Right atrium auricular region (tissue), 2 donors: Measurements from ENCODE around the gene COL27A1. TPM values are rescaled to one million over a fixed set of nuclear protein-coding genes. Genes with fewer than 3 reads are reported as not detected.

ENCODE experiments used
- DNase-seq: peaks from one replicate; pipeline ENCODE4 v3.0.0-alpha.2; 2019; ENCODE audit warnings: low spot score
- H3K27ac ChIP-seq, 2 donors: fragments of 200-600 bp; sonication (generic); 1 replicate in 1 of 2; 2 replicates in 1 of 2; pipeline ENCODE4 v1.5.1; 2016 to 2019
- H3K27me3 ChIP-seq, 2 donors: fragments of 200-600 bp; sonication (generic); one replicate each; pipeline versions ENCODE4 v1.5.1 to v1.6.0; 2017 to 2019
- H3K36me3 ChIP-seq: fragments of 200-600 bp; sonication (generic); one replicate; pipeline ENCODE4 v1.5.1; 2016
- H3K4me1 ChIP-seq, 2 donors: fragments of 200-600 bp; sonication (generic); one replicate each; pipeline versions ENCODE4 v1.5.1 to v1.6.0; 2017 to 2019
- H3K4me3 ChIP-seq, 2 donors: fragments of 200-600 bp; sonication (generic); 1 replicate in 1 of 2; 2 replicates in 1 of 2; pipeline ENCODE4 v1.5.1; 2017 to 2019; ENCODE audit warnings: mild to moderate bottlenecking in 1 of 2, moderate library complexity in 1 of 2
- H3K9me3 ChIP-seq, 2 donors: fragments of 200-600 bp; sonication (generic); one replicate each; pipeline ENCODE4 v1.5.1; 2019
- total RNA-seq, 2 donors: library from RNA; depleted of rRNA; stranded (reverse); fragments of >200 nt; gene quantifications; one replicate each; pipeline ENCODE4 v1.1.0, GENCODE V29; 2016
- TF ChIP-seq, protein P1 (sequence below), 2 donors: fragments of 200-600 bp; sonication (generic); IDR thresholded peaks; one replicate each; pipeline ENCODE4 v1.5.1; 2019; ENCODE audit warnings: antibody characterized with exemption in 2 of 2

COL27A1 gene
- total RNA-seq, 2 donors from 2014 or later, result 1.5 to 2.7 TPM

DNA sequence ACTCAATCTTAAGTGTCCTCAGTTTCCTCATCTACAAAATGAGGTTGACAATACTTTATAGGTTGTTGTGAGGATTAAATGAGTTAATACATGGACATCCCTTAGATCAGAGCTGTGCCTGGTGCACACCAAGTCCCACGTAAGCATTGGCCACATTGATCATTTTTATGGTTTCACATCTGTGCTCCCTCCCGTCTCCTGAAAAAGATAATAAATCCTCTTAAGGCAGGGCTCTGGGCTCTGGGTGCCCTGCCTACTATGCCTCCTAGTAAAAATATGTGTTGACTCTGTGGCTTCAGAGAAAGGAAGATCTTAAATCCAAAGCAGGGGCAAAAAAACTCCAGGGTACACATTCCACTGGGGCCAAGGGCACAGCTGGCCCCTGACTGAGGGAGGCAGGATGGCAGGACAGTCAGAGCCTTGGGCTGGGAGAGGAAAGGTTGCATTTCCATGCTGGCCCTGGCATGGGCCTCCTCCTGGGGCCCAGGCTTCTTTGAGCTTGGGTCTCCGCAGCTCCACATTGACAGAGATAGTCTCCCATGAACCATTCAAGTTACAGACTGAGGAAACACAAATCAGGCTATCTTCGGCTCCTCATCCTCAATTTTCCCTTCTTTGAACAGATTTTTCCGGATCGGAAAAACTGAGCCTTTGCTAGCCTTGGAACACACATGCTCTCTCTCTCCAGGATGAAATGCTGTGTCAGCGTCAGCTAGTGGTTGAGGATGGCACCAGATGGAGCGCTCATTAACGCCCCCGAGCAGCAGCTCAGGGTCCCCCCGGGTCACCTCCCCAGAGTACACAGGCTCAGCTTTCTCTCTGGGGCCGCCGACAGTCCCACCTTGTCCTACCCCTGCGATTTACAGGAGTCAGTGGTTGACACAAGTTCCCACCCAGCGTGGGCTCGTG, 33.9 kb upstream of the COL27A1 start:
- DNase-seq, result no peak
- TF ChIP-seq, protein P1, sequence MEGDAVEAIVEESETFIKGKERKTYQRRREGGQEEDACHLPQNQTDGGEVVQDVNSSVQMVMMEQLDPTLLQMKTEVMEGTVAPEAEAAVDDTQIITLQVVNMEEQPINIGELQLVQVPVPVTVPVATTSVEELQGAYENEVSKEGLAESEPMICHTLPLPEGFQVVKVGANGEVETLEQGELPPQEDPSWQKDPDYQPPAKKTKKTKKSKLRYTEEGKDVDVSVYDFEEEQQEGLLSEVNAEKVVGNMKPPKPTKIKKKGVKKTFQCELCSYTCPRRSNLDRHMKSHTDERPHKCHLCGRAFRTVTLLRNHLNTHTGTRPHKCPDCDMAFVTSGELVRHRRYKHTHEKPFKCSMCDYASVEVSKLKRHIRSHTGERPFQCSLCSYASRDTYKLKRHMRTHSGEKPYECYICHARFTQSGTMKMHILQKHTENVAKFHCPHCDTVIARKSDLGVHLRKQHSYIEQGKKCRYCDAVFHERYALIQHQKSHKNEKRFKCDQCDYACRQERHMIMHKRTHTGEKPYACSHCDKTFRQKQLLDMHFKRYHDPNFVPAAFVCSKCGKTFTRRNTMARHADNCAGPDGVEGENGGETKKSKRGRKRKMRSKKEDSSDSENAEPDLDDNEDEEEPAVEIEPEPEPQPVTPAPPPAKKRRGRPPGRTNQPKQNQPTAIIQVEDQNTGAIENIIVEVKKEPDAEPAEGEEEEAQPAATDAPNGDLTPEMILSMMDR (IDR thresholded peaks at IDR 0.05), result no peak
- peaks cover 0 to 11% of the 10 kb centered on the region in 2 donors for H3K4me1 ChIP-seq

DNA sequence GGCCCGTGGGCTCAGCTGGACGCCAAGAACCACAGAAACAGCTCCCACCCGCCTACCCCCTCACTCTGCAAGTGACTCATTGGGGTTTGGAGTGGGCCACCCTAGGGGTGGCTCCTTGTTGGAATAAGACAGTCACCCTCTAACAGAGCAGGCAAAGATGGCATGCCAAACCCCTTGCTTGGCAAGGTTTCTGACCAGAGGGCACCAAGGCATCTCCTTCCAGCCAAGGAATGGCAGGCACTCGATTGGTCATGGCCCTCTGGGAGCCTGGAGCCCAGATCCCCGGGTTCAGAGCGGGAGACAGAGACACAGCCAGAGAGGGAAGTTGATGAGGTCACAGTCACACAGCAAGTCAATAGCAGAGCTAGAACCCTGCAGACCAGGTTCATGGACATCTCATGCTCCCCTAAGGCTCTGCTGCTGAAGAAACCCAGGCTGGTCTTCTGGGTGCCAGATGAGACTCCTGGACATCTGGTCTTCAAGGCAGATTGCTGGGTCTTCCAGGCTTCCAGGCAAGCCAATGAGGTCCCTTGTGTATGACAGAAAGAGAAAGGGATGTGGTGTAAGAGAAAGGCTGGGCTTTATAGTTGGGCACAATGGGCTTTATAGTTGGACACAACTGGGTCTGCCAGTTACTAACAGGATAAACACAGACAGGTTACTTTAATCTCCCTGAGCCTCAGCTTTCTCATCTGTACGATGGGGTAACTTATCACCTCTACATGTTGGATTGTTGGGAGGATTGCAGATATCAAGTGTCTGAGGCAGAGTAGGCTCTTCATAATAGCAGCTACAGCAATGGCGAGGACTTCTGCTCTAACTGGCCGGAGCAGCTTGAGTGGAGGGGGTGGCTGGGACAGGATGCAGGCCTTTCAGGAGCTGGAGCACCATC, 33.0 kb upstream of the COL27A1 start:
- Histone ChIP-seq H3K4me3 (no peak overlapping the region), H3K36me3 (no peaks in the 10 kb centered on the region), H3K4me1 (peaks cover 0 to 11% of the 10 kb centered on the region in 2 donors), H3K27ac (no peak overlapping the region), H3K27me3 (no peaks in the 10 kb centered on the region), H3K9me3 (no peaks in the 10 kb centered on the region)
- no peak for DNase-seq
- TF ChIP-seq, protein P1 (IDR thresholded peaks at IDR 0.05), result no peak

More for the DNA sequence above, 33.9 kb upstream of the COL27A1 start:
- Histone ChIP-seq H3K27ac (no peak overlapping the region), H3K36me3 (no peaks in the 10 kb centered on the region), H3K27me3 (no peaks in the 10 kb centered on the region), H3K4me3 (no peak overlapping the region), H3K9me3 (no peaks in the 10 kb centered on the region)

DNA sequence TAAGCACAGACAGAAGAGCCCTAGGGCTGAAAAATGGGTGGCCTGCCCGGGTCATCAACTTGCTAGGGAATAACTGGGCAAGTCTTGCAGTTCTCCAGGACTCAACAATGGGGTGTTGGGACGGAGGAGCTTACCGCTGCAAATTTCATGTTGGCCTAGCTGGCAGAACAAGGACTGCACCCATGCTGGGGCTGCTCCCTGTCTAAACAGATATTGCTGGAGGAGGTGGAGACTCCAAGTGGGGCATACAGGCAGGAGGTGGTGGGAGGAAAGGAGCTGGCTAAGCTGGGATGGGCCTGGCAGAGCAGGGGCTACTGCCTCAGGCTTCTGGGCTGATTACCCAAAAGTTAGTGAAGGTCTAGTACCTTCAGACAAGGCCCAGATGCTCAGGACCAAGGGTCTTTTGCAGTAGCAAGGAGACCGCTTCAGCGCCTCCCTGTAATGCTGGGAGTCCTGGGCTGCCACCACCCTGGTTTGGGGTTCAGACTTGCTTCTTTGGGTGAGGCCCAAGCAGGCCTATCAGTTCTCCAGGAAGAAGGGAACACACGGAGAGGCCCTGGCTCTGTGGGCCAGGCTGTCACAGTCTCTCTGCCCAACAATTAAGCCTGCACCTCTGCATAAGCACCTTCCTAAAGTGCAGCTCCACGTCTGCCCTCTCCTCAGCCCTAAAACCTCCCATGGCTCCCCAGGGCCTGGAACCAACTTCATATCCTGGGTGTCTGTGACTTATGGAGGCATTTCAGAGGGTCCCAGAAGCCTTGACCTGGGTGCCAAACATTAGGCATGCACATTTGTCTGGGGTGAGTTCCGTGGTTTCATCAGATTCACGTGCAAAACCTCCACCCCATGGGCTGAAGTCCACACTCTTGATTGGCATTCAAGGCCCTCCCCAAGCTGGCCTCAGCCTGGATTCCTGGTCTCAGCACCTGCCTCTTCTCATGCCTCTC, 32.0 kb upstream of the COL27A1 start:
- DNase-seq, result no peak
- Histone ChIP-seq H3K4me1 (peaks cover 0 to 11% of the 10 kb centered on the region in 2 donors), H3K27ac (no peak overlapping the region), H3K4me3 (no peak overlapping the region), H3K9me3 (no peaks in the 10 kb centered on the region), H3K27me3 (no peaks in the 10 kb centered on the region), H3K36me3 (no peaks in the 10 kb centered on the region)
- TF ChIP-seq, protein P1 (IDR thresholded peaks at IDR 0.05), result no peak

DNA sequence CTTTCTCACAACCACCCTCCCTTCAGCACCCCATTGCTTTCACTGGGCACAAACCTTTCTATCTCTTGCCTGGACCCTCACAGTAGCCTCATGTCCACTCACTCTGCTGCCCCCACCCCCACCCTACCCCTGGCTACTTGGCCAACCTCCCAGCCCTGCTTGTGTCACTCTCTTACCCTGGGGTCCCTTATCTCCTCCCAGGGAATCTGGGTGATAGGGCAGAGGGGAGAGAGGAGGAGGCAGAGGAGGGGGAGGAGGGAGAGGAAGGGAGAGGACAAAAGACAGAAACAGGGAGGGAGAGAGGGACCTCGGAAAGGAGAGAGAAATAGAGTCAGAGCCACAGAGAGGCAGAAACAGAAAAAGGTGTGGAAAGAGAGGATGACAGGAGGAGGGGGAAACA, 31.2 kb upstream of the COL27A1 start:
- H3K4me1 ChIP-seq, result peaks cover 0 to 11% of the 10 kb centered on the region in 2 donors
- no peaks in the 10 kb centered on the region for H3K9me3 ChIP-seq
- H3K36me3 ChIP-seq, result no peaks in the 10 kb centered on the region
- TF ChIP-seq, protein P1 (IDR thresholded peaks at IDR 0.05), result no peak
- no peak overlapping the region for H3K4me3 ChIP-seq
- H3K27ac ChIP-seq, result no peak overlapping the region
- H3K27me3 ChIP-seq, result no peaks in the 10 kb centered on the region
- no peak for DNase-seq
